HG03139 (cell line): ENCODE results near the gene B4GALNT4.
"Not testable (repeated sequence)": the region's sequence is repeated elsewhere in the genome, so short reads cannot be mapped to it uniquely, and the experiment has no call there.

Experiments used
- ATAC-seq: cut with Tn5 transposase; IDR thresholded peaks from one replicate; pipeline ENCODE4 v1.9.1; 2021; ENCODE audit not compliant: unreplicated experiment

The B4GALNT4 gene

DNA sequence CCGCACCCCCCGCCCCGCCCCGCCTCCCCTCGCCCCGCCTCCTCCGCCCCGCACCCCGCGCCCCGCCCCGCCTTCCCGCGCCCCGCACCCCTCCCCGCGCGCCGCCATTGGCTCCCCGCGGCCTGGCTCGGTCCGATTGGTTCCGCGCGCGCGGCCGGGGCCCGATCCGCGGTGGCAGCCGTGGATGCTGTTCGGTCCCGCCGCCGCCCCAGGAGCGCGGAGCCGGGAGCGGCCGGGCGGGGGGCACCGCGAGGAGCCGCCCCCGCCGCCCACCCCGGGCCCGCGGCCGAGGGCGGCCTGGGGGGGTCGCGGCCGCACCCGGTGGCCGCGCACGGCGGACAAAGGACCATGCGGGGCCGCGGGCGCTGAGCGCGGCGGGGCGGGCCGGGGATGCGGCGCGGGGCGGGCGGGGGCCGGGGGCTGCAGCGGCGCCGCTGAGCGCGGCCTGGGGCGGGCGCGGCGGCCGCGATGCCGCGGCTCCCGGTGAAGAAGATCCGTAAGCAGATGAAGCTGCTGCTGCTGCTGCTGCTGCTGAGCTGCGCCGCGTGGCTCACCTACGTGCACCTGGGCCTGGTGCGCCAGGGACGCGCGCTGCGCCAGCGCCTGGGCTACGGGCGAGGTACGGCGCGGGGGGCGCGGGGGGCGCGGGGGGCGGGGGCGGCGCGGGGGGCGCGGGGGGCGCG, at the start of gene B4GALNT4:
B4GALNT4 (plus strand) TSS at position 164 of the 683 bp plus-strand sequence; CDS start at position 469, 305 bp downstream.
- ATAC-seq, result no peak

GRCh38 chr11:319888-320273, 49.4 kb upstream of the B4GALNT4 start:
- ATAC-seq, result not testable (repeated sequence)

DNA sequence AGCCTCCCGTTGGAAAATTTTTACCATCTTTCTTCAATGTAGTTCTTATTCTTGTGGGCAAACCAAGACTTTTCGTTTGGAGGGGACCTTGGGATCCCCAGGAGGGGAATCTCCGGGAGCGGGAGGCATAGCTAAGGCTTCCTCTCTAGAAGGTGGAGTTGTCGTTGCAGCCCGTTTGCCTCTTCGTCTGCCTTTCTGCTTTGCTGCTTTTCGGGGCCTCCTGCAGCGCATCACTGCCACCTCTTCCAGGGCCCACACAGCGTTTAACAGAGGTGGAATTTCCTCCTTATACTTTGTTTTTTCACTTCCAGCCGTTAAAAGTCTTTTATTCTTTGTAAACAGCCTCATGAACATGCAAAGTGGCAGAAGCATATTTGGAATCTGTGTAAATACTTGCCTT, 45.1 kb upstream of the B4GALNT4 start:
- ATAC-seq, result no peak

DNA sequence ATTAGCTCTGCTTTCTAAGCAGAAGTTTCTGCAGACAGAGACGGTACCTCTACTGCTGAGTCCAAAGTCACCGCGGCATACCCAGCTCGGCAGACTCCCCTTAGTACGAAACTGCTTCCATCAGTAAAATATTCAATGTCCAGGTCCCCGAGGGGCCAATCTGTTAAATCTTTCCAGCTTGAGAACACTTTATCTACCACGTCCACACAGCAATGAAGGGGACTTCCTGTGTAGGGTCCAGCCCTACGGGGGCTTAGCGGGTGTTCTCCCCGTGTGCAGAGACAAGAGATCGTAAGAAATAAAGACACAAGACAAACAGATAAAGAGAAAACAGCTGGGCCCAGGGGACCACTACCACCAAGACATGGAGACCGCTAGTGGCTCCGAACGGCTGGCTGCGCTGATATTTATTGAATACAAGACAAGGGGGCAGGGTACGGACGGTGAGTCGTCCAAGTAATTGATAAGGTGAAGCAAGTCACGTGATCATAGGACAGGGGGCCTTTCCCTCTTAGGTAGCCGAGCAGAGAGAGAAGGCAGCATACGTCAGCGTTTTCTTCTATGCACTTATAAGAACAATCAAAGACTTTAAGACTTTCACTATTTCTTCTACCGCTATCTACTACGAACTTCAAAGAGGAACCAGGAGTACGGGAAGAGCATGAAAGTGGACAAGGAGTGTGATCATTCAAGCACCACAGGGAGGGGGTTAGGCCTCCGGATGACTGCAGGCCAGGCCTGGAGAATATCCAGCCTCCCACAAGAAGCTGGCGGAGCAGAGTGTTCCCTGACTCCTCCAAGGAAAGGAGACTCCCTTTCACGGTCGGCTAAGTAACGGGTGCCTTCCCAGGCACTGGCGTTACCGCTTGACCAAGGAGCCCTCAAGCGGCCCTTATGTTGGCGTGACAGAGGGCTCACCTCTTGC, 44.4 kb upstream of the B4GALNT4 start:
- ATAC-seq, result not testable (repeated sequence)

GRCh38 chr11:325796-326591, 43.3 kb upstream of the B4GALNT4 start:
- no peak for ATAC-seq

DNA sequence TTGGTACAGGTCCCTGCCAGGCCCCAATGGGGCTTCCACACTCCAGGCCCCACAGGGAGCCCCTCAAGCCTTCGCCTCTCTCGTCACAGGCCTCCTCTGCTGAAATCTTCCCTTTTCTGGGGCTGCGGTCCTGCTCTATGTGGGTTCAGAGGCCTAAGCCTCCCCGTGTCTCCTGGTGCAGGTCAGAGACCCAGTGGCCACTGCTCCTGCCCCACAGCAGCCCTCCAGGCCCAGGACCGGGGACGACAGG, 42.8 kb upstream of the B4GALNT4 start:
- no peak for ATAC-seq

- ATAC-seq, result peak; percentile 50
Measured at GRCh38 chr11:326842-327580, 42.3 kb upstream of the B4GALNT4 start.

DNA sequence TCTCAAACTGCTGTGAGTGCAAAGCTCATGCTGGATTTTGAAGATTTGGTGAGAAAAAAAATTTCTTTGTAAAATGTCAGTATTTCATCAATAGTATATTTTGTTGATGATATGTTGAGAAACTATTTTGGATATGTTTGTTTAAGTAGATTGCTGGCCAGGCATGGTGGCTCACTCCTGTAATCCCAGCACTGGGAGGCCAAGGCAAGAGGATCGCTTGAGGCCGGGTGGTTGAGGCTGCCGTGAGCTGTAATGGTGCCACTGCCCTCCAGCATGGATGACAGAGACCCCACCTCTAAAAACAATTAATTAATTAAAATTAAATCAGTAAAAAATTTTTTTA, 41.7 kb upstream of the B4GALNT4 start:
- no peak for ATAC-seq

DNA sequence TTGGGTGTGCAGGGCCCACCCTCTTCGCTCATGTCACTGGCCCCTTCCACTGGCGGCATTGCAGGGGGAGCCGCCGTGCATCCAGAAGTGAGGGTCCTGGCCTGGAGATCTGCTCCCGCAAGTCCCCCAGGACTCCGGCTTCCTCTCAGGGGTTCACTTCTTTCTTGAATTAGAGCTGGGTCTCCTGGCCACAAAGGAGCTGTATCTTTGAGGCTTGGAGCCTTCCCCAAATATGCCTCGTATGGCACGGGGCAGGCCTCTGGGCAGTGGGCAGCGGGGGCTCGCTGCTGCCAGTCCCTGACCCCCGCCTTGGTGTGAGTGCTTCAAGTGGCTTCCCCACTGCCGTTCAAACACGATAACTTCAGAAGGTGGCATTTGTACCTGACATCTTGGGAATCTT, 41.3 kb upstream of the B4GALNT4 start:
- no peak for ATAC-seq

- not testable (repeated sequence) for ATAC-seq
Measured at GRCh38 chr11:328516-329100, 40.7 kb upstream of the B4GALNT4 start.

GRCh38 chr11:329886-330253, 39.4 kb upstream of the B4GALNT4 start:
- ATAC-seq, result no peak

DNA sequence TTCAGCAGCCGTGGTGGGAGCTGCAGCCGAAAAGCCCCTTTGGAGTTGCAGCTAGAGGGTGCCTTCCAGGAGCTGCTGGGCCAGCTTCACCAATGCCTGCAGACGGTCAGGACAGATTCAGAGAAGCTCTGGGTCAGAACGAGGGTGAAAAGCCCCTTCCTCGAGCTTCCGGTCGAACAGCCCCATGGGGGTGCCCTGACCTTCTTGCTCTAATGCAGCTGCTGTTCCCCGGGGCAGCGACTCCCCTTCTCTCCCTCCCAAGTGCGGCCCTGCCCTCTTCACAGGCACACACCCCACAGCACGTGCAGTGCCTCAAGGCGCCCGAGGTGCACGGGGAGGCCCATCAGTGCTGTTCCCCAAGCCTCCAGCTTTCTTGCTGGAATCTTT, 39.0 kb upstream of the B4GALNT4 start:
- ATAC-seq, result no peak

GRCh38 chr11:330694-331357, 38.5 kb upstream of the B4GALNT4 start:
- ATAC-seq, result no peak

DNA sequence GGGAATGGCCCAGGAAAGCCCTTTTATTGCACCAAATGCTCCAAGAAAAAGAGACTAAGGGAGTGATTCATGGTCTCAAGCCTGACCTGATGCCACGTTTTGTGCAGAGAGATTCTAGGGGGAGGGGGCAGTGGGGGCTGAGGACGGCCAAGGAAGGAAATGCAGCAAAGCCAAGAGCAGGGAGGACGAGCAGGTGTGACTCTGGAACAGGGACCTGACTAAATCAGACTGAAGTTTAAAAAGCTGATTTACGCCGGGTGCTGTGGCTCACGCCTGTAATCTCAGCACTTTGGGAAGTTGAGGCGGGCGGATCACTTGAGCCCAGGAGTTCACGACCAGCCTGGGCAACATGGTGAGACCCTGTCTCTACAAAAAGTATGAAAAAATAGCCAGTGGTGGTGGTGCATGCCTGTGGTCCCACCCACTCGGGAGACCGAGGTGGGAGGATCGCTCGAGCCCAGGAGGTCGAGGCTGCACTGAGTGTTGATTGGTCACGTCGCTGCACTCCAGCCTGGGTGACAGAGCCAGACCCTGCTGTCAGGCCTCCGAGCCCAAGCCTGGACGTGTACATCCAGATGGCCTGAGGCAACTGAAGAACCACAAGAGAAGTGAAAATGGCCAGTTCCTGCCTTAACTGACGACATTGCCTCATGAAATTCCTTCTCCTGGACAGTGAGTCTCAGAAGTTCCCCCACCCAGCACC, 37.8 kb upstream of the B4GALNT4 start:
- no peak for ATAC-seq

- no peak for ATAC-seq
Measured at GRCh38 chr11:332651-333480, 36.4 kb upstream of the B4GALNT4 start.

DNA sequence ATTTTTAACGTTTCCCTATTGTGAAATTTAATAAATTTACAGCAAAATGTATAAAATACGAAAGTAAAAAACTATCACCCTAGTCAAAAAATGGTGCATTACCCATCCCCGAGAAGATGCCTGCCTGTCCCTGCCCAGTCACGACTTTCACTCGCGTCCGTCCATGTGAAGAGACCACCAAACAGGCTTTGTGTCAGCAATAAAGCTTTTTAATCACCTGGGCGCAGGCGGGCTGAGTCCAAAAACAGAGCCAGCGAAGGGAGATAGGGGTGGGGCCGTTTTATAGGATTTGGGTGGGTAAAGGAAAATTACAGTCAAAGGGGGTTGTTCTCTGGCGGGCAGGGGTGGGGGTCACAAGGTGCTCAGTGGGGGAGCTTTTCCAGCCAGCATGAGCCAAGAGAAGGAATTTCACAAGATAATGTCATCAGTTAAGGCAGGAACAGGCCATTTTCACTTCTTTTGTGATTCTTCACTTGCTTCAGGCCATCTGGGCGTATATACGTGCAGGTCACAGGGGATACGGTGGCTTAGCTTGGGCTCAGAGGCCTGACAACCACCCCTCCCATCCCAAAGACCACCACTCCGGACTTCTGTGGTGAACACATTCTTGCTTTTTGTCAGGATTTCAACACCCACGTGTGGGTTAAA, 35.6 kb upstream of the B4GALNT4 start:
- ATAC-seq, result not testable (repeated sequence)

- ATAC-seq, result no peak
Measured at GRCh38 chr11:334264-334994, 34.9 kb upstream of the B4GALNT4 start.
